Measurements from ENCODE around the gene RBPJL. TPM values are rescaled to one million over a fixed set of nuclear protein-coding genes. Genes with fewer than 3 reads are reported as not detected.
A peak's percentile ranks its signal among the peaks of the same experiment; 100 is the strongest.

The RBPJL gene
- total and polyA plus RNA-seq, 7 experiments from 2014 or later: not detected

- H3K9me3 Mint-ChIP-seq: no peaks in the 10 kb centered on the region
- CTCF ChIA-PET: interaction anchor here (0.5 to 0.6 kb wide), 2 partner anchors 135 to 140 kb away, joined by 3 to 4 read pairs; no protein-coding TSS in a partner anchor
- no peak overlapping the region for H3K27ac Mint-ChIP-seq
- H3K27me3 ChIP-seq (ENCODE audit: control insufficient read depth in 2 of 2, insufficient read depth in 2 of 2, low read length in 2 of 2): no peaks in the 10 kb centered on the region
- intact Hi-C loops (cut with micrococcal nuclease): no loop called here
- POLR2A ChIA-PET: no interaction called here
- peak overlapping the region in 1 of 10 donors; percentile 42 for H3K4me3 Mint-ChIP-seq
- no peak overlapping the region for H3K27ac ChIP-seq (ENCODE audit: low read depth, low read length)
- no peaks in the 10 kb centered on the region for H3K36me3 ChIP-seq (ENCODE audit: control insufficient read depth in 2 of 3, insufficient read depth in 3 of 3, low read length in 3 of 3)
- H3K4me3 ChIP-seq (ENCODE audit: low read length): no peak overlapping the region
- peaks cover 4% of the 10 kb centered on the region in 2 donors for H3K4me1 ChIP-seq (ENCODE audit: control insufficient read depth in 2 of 2, insufficient read depth in 2 of 2, low read length in 2 of 2)
- H3K27me3 Mint-ChIP-seq: peaks cover 0 to 18% (median 7%) of the 10 kb centered on the region in 5 donors
- DNase-seq (no peak), ATAC-seq (peak; percentile 63)
- peaks cover 0 to 1% (median 0%) of the 10 kb centered on the region in 5 donors for H3K36me3 Mint-ChIP-seq
- H3K9me3 ChIP-seq (ENCODE audit: control insufficient read depth in 2 of 3, low read length in 3 of 3): no peaks in the 10 kb centered on the region
- H3K4me1 Mint-ChIP-seq: peaks cover 3 to 67% (median 7%) of the 10 kb centered on the region in 7 donors
Measured at GRCh38 chr20:45344168-45344860, 37.7 kb downstream of the RBPJL start.

GRCh38 chr20:45345104-45345936, 38.7 kb downstream of the RBPJL start:
- H3K27me3 ChIP-seq (ENCODE audit: control insufficient read depth in 2 of 2, insufficient read depth in 2 of 2, low read length in 2 of 2): no peaks in the 10 kb centered on the region
- no peak for ATAC-seq
- Mint-ChIP-seq H3K27ac (no peak overlapping the region), H3K4me1 (peaks cover 3 to 66% (median 7%) of the 10 kb centered on the region in 7 donors), H3K27me3 (peaks cover 0 to 18% (median 7%) of the 10 kb centered on the region in 5 donors), H3K9me3 (no peaks in the 10 kb centered on the region), H3K36me3 (peaks cover 0 to under 1% (median 0%) of the 10 kb centered on the region in 5 donors), H3K4me3 (peak overlapping the region in 2 of 10 donors; percentile 16 to 95)
- ChIA-PET POLR2A (no interaction called here), CTCF (interaction anchor here (2.1 kb wide), 1 partner anchor 22 kb away, joined by 4 read pairs; no protein-coding TSS in a partner anchor)
- H3K36me3 ChIP-seq (ENCODE audit: control insufficient read depth in 2 of 3, insufficient read depth in 3 of 3, low read length in 3 of 3): no peaks in the 10 kb centered on the region
- peaks cover 4% of the 10 kb centered on the region in 2 donors for H3K4me1 ChIP-seq (ENCODE audit: control insufficient read depth in 2 of 2, insufficient read depth in 2 of 2, low read length in 2 of 2)
- H3K4me3 ChIP-seq (ENCODE audit: low read length): no peak overlapping the region
- no peak overlapping the region for H3K27ac ChIP-seq (ENCODE audit: low read depth, low read length)
- no peak for DNase-seq
- intact Hi-C loops (cut with micrococcal nuclease): no loop called here
- H3K9me3 ChIP-seq (ENCODE audit: control insufficient read depth in 2 of 3, low read length in 3 of 3): no peaks in the 10 kb centered on the region

- H3K4me1 ChIP-seq (ENCODE audit: control insufficient read depth in 2 of 2, insufficient read depth in 2 of 2, low read length in 2 of 2): peaks cover 4% of the 10 kb centered on the region in 2 donors
- H3K27me3 ChIP-seq (ENCODE audit: control insufficient read depth in 2 of 2, insufficient read depth in 2 of 2, low read length in 2 of 2): no peaks in the 10 kb centered on the region
- H3K9me3 ChIP-seq (ENCODE audit: control insufficient read depth in 2 of 3, low read length in 3 of 3): no peaks in the 10 kb centered on the region
- no peak overlapping the region for H3K4me3 ChIP-seq (ENCODE audit: low read length)
- POLR2A ChIA-PET: no interaction called here
- no peak overlapping the region for H3K27ac ChIP-seq (ENCODE audit: low read depth, low read length)
- H3K4me3 Mint-ChIP-seq: peak overlapping the region in 2 of 10 donors; percentile 39 to 95
- H3K27me3 Mint-ChIP-seq: peaks cover 0 to 18% (median 7%) of the 10 kb centered on the region in 5 donors
- CTCF ChIA-PET: interaction anchor here (2.1 kb wide), 1 partner anchor 23 kb away, joined by 4 read pairs; no protein-coding TSS in a partner anchor
- no peaks in the 10 kb centered on the region for H3K9me3 Mint-ChIP-seq
- peak overlapping the region in 2 of 9 donors; percentile 40 to 49 for H3K27ac Mint-ChIP-seq
- no peak for ATAC-seq
- H3K4me1 Mint-ChIP-seq: peaks cover 3 to 61% (median 7%) of the 10 kb centered on the region in 7 donors
- no peaks in the 10 kb centered on the region for H3K36me3 Mint-ChIP-seq
- no peaks in the 10 kb centered on the region for H3K36me3 ChIP-seq (ENCODE audit: control insufficient read depth in 2 of 3, insufficient read depth in 3 of 3, low read length in 3 of 3)
- DNase-seq: no peak
- intact Hi-C loops (cut with micrococcal nuclease): no loop called here
Measured at GRCh38 chr20:45346291-45346718, 39.7 kb downstream of the RBPJL start.

- POLR2A ChIA-PET: no interaction called here
- Mint-ChIP-seq H3K4me3 (peak overlapping the region in 9 of 10 donors; percentile 16 to 95 (median 76)), H3K27me3 (peaks cover 0 to 18% (median 7%) of the 10 kb centered on the region in 5 donors), H3K27ac (peak overlapping the region in 3 of 9 donors; percentile 40 to 83 (median 72)), H3K4me1 (peaks cover 3 to 61% (median 7%) of the 10 kb centered on the region in 7 donors), H3K9me3 (no peaks in the 10 kb centered on the region), H3K36me3 (no peaks in the 10 kb centered on the region)
- DNase-seq (no peak), ATAC-seq (no peak)
- Histone ChIP-seq H3K4me1 (ENCODE audit: control insufficient read depth in 2 of 2, insufficient read depth in 2 of 2, low read length in 2 of 2) (peaks cover 4% of the 10 kb centered on the region in 2 donors), H3K27ac (ENCODE audit: low read depth, low read length) (no peak overlapping the region), H3K4me3 (ENCODE audit: low read length) (no peak overlapping the region), H3K9me3 (ENCODE audit: control insufficient read depth in 2 of 3, low read length in 3 of 3) (no peaks in the 10 kb centered on the region), H3K36me3 (ENCODE audit: control insufficient read depth in 2 of 3, insufficient read depth in 3 of 3, low read length in 3 of 3) (no peaks in the 10 kb centered on the region), H3K27me3 (ENCODE audit: control insufficient read depth in 2 of 2, insufficient read depth in 2 of 2, low read length in 2 of 2) (no peaks in the 10 kb centered on the region)
- intact Hi-C loops (cut with micrococcal nuclease): no loop called here
- CTCF ChIA-PET: interaction anchor here (2.1 kb wide), 1 partner anchor 24 kb away, joined by 4 read pairs; no protein-coding TSS in a partner anchor
Measured at GRCh38 chr20:45346851-45347250, 40.2 kb downstream of the RBPJL start.

- intact Hi-C loops (cut with micrococcal nuclease): no loop called here
- no peaks in the 10 kb centered on the region for H3K36me3 Mint-ChIP-seq
- ATAC-seq: peak; percentile 18
- no peaks in the 10 kb centered on the region for H3K36me3 ChIP-seq (ENCODE audit: control insufficient read depth in 2 of 3, insufficient read depth in 3 of 3, low read length in 3 of 3)
- H3K4me3 ChIP-seq (ENCODE audit: low read length): peak overlapping the region; percentile 54
- CTCF ChIA-PET: interaction anchor here (2.1 kb wide), 1 partner anchor 24 kb away, joined by 4 read pairs; no protein-coding TSS in a partner anchor
- H3K27me3 Mint-ChIP-seq: peaks cover 0 to 18% (median 7%) of the 10 kb centered on the region in 5 donors
- no peak overlapping the region for H3K27ac ChIP-seq (ENCODE audit: low read depth, low read length)
- H3K27me3 ChIP-seq (ENCODE audit: control insufficient read depth in 2 of 2, insufficient read depth in 2 of 2, low read length in 2 of 2): no peaks in the 10 kb centered on the region
- peaks cover 4% of the 10 kb centered on the region in 2 donors for H3K4me1 ChIP-seq (ENCODE audit: control insufficient read depth in 2 of 2, insufficient read depth in 2 of 2, low read length in 2 of 2)
- no peaks in the 10 kb centered on the region for H3K9me3 ChIP-seq (ENCODE audit: control insufficient read depth in 2 of 3, low read length in 3 of 3)
- peak overlapping the region in 1 of 9 donors; percentile 83 for H3K27ac Mint-ChIP-seq
- peaks cover 3 to 56% (median 7%) of the 10 kb centered on the region in 7 donors for H3K4me1 Mint-ChIP-seq
- H3K9me3 Mint-ChIP-seq: no peaks in the 10 kb centered on the region
- POLR2A ChIA-PET: interaction anchor here (1.0 kb wide), 1 partner anchor 15 kb away, joined by 7 read pairs; the partner anchor contains the start of gene SYS1
- DNase-seq: no peak
- H3K4me3 Mint-ChIP-seq: peak overlapping the region; percentile 45 to 95 (median 74)
Measured at GRCh38 chr20:45347297-45347935, 40.8 kb downstream of the RBPJL start.
